HG03575 (cell line): ENCODE results near the gene NLN.
"Not testable (repeated sequence)": the region's sequence is repeated elsewhere in the genome, so short reads cannot be mapped to it uniquely, and the experiment has no call there.

Experiments
- ATAC-seq: cut with Tn5 transposase; IDR thresholded peaks from one replicate; pipeline ENCODE4 v1.9.1; 2021; ENCODE audit not compliant: unreplicated experiment, insufficient number of reproducible peaks, low FRiP score; ENCODE audit errors: extremely low read depth

The NLN gene

GRCh38 chr5:65728218-65728617 is 6.2 kb downstream of the NLN start:
- ATAC-seq: no peak

GRCh38 chr5:65730910-65731309 is 8.9 kb downstream of the NLN start:
- ATAC-seq: no peak

GRCh38 chr5:65732046-65732445 is 10.0 kb downstream of the NLN start:
- ATAC-seq: not testable (repeated sequence)

- not testable (repeated sequence) for ATAC-seq
Measured at GRCh38 chr5:65734196-65734775, 12.3 kb downstream of the NLN start.

GRCh38 chr5:65734921-65735320 is 12.9 kb downstream of the NLN start:
- no peak for ATAC-seq

- ATAC-seq: no peak
Measured at GRCh38 chr5:65736011-65736410, 14.0 kb downstream of the NLN start.

GRCh38 chr5:65737842-65738241 is 15.8 kb downstream of the NLN start:
- no peak for ATAC-seq

GRCh38 chr5:65738305-65738704 is 16.3 kb downstream of the NLN start:
- no peak for ATAC-seq

GRCh38 chr5:65739162-65739561 is 17.2 kb downstream of the NLN start:
- no peak for ATAC-seq

GRCh38 chr5:65742565-65743231 is 20.7 kb downstream of the NLN start:
- peak; percentile 81 for ATAC-seq

GRCh38 chr5:65749221-65749844 is 27.3 kb downstream of the NLN start:
- no peak for ATAC-seq

GRCh38 chr5:65749956-65750355 is 28.0 kb downstream of the NLN start:
- ATAC-seq: no peak

GRCh38 chr5:65750938-65751337 is 28.9 kb downstream of the NLN start:
- ATAC-seq: no peak

GRCh38 chr5:65753189-65753588 is 31.2 kb downstream of the NLN start:
- ATAC-seq: no peak

- ATAC-seq: no peak
Measured at GRCh38 chr5:65758546-65759144, 36.6 kb downstream of the NLN start.

- no peak for ATAC-seq
Measured at GRCh38 chr5:65760504-65761275, 38.7 kb downstream of the NLN start.

GRCh38 chr5:65762234-65762633 is 40.2 kb downstream of the NLN start:
- ATAC-seq: no peak

- ATAC-seq: no peak
Measured at GRCh38 chr5:65765582-65765981, 43.6 kb downstream of the NLN start.

- ATAC-seq: no peak
Measured at GRCh38 chr5:65766175-65766574, 44.2 kb downstream of the NLN start.
